Right renal pelvis (tissue), 4 donors: ENCODE measurements around the gene HCFC1R1. TPM values are rescaled to one million over a fixed set of nuclear protein-coding genes. Genes with fewer than 3 reads are reported as not detected.

Source experiments
- DNase-seq, 4 donors: peaks; one replicate each; pipeline ENCODE4 v3.0.0-alpha.2; 2013; ENCODE audit warnings: low read depth in 4 of 4, low spot score in 3 of 4, missing footprints in 1 of 4
- polyA plus RNA-seq, 4 donors: library from polyadenylated mRNA; unstranded; fragments of 120-200 nt; gene quantifications; one replicate each; pipeline ENCODE4 v1.2.1, GENCODE V29; 2013; ENCODE audit not compliant: insufficient read length in 4 of 4

The HCFC1R1 gene
- polyA plus RNA-seq, 4 donors = 67.1 to 85.2 (median 71.3) TPM

DNA sequence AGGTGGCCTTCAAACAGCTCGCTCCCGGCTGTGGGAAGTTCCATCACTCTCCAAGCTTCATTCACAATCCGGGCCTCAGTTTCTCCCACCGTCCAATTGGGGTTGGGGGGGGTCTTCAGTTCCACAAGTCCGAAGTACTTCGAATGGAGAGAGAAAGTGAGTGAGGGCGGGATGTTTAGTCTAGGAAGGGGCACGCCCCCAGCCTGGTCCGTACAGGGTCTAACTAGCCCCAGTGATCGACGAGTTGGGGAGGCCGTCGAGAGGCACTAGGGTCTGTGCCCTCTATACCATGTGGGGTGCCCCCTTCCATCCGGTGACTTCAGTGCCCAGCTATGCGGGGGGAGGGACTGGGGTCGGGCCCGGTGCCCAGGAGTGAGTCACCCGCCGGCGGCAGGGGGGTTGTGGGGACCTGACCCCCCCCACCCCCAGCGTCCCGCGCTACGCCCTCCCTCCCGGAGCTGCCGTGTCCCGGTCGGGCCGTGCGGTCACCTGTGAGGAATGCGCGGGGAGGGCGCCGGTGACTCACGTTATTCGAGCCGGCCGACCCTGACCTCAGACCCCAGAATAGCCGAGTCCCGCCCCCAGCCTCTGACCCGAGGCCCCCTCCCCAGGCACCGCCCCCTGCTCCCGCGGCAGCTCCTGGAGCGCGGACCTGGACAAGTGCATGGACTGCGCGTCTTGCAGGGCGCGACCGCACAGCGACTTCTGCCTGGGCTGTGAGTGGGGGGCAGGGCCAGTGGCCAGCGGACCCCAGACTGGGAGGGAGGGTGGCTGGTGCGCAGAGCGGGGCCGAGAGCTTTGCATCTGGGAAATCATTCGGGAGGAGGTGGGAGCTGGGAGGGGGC lies 2.9 kb downstream of the HCFC1R1 start:
- DNase-seq = no peak

DNA sequence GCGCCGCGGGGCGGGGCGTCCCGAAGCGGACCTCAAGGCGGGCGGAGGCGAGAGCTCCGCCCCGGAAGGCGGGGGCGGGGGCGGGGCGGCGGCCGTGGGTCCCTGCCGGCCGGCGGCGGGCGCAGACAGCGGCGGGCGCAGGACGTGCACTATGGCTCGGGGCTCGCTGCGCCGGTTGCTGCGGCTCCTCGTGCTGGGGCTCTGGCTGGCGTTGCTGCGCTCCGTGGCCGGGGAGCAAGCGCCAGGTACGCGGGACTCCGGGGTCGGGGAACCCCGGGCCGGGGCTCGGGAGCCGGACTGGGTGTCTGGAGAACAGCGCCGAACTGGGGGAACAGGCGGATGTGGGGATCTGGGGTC lies 3.5 kb downstream of the HCFC1R1 start, which contains the start of gene TNFRSF12A:
TNFRSF12A (plus strand) TSS at position 122 of the 357 bp plus-strand sequence; CDS start at position 152, 30 bp downstream.
- DNase-seq = no peak

- no peak for DNase-seq
Observed at GRCh38 chr16:3019594-3020246, 4.0 kb downstream of the HCFC1R1 start.

DNA sequence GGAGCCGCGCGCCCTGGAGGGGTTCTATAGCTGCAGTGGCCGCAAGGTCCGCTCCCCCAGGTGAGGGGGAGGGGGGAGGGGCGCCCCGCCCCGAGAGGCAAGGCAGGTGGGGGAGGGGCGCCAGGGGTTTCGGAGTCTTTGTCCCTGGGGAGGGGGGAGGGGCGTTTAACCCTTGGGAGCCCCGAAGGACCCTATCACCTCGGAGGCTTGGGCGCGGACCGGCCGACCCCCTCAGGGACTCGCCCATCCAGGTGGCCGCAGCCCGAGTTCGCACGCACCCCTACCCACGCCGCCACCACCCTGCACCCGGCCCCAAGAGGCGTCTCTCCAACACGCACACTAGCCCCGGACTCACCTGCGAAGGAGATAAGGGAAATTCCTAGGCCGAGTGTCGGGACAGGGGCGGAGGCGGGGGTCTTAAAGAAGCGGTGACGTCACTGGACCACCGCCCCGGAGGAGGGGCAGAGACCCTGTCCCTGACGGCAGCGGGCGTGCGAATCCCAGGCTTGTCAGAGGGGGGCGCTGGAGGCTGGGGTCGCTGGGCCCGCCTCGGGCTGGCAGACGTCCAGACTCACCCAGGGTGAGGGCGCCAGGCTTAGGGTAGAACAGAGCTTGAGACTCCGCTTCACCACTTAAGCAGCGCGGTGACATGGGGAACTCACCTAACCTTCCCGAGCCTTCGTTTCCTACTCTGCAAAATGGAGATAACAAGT lies 5.8 kb downstream of the HCFC1R1 start, which contains the start of gene CLDN6:
CLDN6 (minus strand) TSS at position 390 of the 713 bp plus-strand sequence. CDS start 2,162 bp downstream, outside the sequence.
- no peak for DNase-seq

DNA sequence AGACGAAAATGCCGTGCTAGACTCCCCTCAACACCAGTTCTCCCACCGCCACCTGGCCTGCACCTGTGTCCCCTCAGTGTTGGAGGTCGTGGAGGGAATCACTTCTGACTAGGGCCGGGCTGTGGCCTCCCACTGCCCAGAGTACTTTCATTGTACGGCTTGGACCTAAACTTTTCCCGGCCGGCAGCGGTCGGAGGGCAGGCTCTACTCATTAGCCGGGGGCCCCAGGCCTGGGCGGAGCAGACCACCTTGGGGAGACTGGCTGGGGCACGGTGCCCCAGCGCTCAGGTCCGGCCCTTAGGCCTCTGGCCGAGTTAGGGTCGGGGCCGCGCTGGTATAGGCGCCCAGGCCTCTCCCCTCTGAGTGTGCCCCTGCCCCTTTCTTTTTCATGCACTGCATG lies 6.4 kb downstream of the HCFC1R1 start:
- no peak for DNase-seq

DNA sequence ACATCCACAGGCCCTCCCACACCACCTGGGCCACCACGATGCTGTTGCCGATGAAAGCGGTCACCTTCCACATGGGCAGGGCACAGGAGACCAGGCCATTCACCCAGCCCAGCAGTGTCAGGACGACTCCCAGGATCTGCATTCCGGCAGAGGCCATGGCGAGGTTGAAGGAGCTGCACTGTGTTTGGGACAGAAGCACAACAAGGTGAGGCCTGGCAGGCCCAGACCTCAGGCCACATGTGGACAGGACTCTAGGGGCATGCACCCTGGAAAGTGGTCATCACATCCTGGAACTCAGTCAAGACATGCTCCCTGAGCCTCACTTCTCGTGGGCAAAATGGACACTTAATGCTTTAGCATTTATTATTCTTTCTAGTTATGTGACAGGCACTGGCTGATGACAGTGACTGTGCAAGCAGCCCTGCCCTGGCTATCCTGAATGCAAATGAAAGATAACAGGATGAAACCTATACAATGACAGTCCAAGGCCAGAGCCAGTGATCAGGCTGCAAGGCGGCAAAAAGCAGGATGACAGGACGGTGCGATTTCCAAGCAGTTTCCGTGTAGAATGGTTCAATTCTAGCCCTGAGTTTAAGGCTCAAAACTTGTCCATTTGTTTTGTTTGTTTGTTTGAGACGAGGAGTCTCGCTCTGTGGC lies 7.7 kb downstream of the HCFC1R1 start:
- DNase-seq = no peak

- no peak for DNase-seq
Observed at GRCh38 chr16:3014971-3015370, 8.8 kb downstream of the HCFC1R1 start.

DNA sequence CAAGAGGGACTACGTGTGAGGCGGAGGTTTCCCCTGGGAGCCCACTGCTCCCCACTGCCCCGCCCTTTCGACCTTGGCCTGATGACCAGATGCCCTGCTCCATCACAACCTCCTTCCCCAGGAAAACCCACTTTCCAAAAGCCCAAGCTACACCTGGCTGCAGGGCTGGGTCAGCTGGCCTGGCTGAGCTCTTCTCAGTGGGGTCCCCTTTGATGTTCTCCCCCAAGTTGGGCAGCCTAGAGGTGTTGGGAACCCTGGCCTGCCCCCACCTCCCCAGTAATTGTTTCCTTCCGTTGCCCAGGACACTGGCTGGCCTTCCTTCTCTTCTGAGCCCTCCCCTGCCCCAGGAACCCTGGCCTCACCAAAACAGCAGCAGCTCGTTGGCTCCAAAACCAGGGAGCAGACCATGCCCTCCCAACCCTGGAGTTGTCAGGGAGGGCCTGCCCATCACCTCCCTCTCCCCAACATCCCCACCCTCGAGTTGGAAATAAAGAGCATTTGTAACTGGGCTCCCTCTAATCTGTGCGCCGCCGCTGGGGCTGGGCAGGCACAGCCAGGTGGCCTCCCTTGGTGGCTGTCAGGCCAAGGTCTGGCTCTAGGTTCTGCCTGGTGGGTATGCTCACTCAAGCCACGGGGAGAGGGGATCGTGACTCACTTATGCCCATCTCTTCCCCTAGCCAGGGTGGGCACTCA lies 9.6 kb downstream of the HCFC1R1 start:
- DNase-seq = no peak

DNA sequence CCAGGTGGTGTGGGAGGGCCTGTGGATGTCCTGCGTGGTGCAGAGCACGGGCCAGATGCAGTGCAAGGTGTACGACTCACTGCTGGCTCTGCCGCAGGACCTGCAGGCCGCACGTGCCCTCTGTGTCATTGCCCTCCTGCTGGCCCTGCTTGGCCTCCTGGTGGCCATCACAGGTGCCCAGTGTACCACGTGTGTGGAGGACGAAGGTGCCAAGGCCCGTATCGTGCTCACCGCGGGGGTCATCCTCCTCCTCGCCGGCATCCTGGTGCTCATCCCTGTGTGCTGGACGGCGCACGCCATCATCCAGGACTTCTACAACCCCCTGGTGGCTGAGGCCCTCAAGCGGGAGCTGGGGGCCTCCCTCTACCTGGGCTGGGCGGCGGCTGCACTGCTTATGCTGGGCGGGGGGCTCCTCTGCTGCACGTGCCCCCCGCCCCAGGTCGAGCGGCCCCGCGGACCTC lies 10.2 kb downstream of the HCFC1R1 start:
- no peak for DNase-seq

DNA sequence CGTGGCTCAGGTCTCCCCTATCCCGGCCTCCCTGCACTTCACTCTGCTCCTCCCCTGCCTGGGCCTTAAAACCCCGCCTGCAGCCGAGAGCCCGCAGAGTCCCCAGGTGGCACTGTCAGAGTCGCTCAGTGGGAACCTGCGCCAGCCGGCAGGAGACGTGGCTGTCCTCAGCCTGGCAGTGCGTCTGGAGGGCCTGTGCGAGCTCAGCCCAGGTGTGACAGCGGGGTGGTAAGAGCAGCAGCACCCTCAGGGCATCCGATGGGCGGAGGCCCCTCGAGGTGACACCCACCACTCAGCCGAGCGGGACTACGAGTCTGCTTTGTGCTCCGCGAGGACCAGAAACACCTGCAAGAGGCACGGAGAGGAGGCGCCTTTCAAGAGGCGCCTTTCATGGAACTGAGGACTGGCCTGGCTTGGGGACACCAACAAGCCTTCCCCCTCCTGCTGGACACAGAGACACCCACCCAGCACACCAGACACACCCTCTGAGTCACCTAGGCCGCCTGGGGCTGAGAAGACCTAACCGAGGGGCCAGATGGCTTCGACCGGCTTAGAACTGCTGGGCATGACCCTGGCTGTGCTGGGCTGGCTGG lies 10.8 kb downstream of the HCFC1R1 start, which contains the start of gene CLDN9:
CLDN9 (plus strand) TSS at position 96 of the 593 bp plus-strand sequence; CDS start at position 536, 440 bp downstream.
- no peak for DNase-seq

DNA sequence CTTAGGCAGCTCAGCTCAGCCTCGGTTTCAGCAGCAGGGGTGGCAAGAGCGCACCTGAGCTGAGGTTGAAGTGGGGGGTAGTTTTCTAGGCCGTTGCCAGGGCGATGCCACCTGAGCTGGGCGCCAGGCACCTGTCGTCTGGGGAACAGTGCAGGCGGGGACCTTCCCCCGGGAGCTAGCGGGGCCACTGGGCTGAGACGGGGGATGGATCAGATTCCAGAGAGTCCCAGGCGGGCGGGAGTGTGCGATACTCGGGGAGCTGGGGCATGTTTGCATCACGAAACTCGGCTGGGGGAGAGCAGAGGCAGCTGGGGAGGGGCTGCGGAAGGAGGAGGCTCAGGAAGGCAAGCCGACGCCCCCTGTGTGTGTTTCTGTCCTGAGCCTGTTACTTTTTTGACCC lies 11.5 kb downstream of the HCFC1R1 start:
- no peak for DNase-seq

DNA sequence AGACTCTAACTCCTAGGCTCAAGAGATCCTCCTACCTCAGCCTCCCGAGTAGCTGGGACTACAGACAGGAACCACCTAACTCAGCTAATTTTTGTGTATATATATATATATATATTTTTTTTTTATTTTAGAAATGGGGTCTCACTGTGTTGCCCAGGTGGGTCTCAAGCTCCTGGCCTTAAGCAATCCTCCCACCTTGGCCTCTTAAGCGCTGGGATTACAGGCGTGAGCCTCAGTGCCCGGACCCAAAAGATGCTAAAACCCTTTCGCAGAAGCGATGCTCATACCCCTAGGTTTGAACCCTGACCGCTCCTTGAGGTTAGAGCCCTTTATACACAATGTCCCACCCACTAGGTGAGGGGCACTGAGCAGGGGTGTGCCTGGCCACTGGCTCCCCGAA lies 13.2 kb downstream of the HCFC1R1 start:
- no peak for DNase-seq

DNA sequence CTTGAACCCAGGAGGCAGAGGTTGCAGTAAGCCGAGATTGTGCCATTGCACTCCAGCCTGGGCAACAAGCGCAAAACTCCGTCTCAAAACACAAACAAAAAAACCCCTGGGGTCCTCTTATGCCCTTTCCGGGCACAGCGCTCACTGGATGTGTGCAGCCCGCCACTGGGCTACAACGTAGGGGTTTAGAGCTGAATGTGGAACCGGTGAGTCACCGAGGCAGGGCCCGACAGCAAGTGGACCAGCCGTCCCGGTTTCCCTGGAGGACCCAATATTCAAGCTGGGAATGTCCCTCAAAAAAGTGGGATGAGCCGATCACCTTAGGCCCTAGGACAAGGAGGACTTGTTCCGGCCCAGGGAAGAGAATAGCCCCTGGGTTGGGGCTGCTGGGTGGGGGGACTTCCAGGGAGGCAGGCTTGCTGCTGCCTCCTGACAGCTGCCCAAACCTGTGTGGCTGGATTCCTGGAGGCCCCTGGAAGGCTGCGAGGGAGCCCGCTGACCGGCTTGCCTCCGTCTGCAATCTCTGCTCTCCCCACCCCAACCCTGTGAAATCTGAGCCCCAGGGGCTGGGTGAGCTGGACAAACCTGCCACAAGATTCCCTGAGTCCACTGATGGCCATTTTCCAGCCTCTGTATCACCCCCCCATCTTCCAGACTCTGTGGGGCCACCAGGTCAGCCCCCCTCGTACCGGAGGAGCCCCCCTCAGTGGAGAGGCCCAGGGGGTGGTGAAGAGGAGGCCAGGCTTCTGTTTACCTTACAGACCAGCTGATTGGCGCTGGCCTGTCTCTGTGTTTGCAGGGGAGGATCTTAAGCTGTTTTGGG lies 14.0 kb downstream of the HCFC1R1 start:
- DNase-seq = peak in 1 of 4 donors; percentile 74

- DNase-seq = no peak
Observed at GRCh38 chr16:3008690-3009037, 15.1 kb downstream of the HCFC1R1 start.

GRCh38 chr16:3007957-3008689 lies 15.6 kb downstream of the HCFC1R1 start:
- DNase-seq = no peak

GRCh38 chr16:3007059-3007956 lies 16.4 kb downstream of the HCFC1R1 start:
- DNase-seq = no peak

GRCh38 chr16:3004781-3005284 lies 18.9 kb downstream of the HCFC1R1 start:
- DNase-seq = no peak
